Loucy (cell line): ENCODE results near the gene SEMG2.

Source experiments
- H2AFZ ChIP-seq: fragments of 200-600 bp; sonication (generic); 2 replicates; pipeline ENCODE4 v1.6.0; 2016; ENCODE audit warnings: antibody characterized with exemption, mild to moderate bottlenecking, low read length, moderate library complexity
- H3F3A ChIP-seq: fragments of 200-600 bp; 2 replicates; pipeline ENCODE4 v1.6.0; 2016; ENCODE audit warnings: antibody characterized with exemption, low read depth, mild to moderate bottlenecking
- H3K27me3 ChIP-seq: fragments of 200-600 bp; sonication (generic); 2 replicates; pipeline ENCODE4 v1.6.1; 2014; ENCODE audit warnings: low read length, mild to moderate bottlenecking; ENCODE audit not compliant: insufficient read depth, poor library complexity, severe bottlenecking
- H3K36me3 ChIP-seq: fragments of 200-600 bp; sonication (generic); 2 replicates; pipeline ENCODE4 v1.6.1; 2016; ENCODE audit warnings: low read length; ENCODE audit not compliant: insufficient read depth
- H3K4me1 ChIP-seq: fragments of 200-600 bp; sonication (generic); 2 replicates; pipeline ENCODE4 v1.5.1; 2014; ENCODE audit warnings: low read length, mild to moderate bottlenecking; ENCODE audit not compliant: insufficient read depth, poor library complexity, severe bottlenecking
- H3K4me2 ChIP-seq: fragments of 200-600 bp; sonication (generic); 2 replicates; pipeline ENCODE4 v1.6.0; 2014; ENCODE audit warnings: antibody characterized with exemption, low read length, low read depth, mild to moderate bottlenecking; ENCODE audit not compliant: poor library complexity, severe bottlenecking
- H3K4me3 ChIP-seq: fragments of 200-600 bp; sonication (generic); 2 replicates; pipeline ENCODE4 v1.5.1; 2014; ENCODE audit warnings: low read length, mild to moderate bottlenecking, mixed read lengths; ENCODE audit not compliant: poor library complexity, severe bottlenecking
- H3K79me2 ChIP-seq: fragments of 200-600 bp; sonication (generic); 2 replicates; pipeline ENCODE4 v1.6.1; 2014; ENCODE audit warnings: low read length; ENCODE audit not compliant: insufficient read depth
- H3K9ac ChIP-seq: fragments of 200-600 bp; sonication (generic); 2 replicates; pipeline ENCODE4 v1.6.0; 2014; ENCODE audit warnings: mild to moderate bottlenecking, low read depth, low read length, moderate library complexity; ENCODE audit not compliant: poor library complexity, severe bottlenecking
- H3K9me2 ChIP-seq: fragments of 200-600 bp; sonication (generic); replicated peaks from 2 replicates; pipeline ENCODE4 v1.6.1; 2016; ENCODE audit warnings: low read depth, low read length, mixed read lengths
- H3K9me3 ChIP-seq: fragments of 200-600 bp; sonication (generic); 2 replicates; pipeline ENCODE4 v1.6.1; 2014; ENCODE audit warnings: mild to moderate bottlenecking, antibody characterized with exemption, low read length, low read depth; ENCODE audit not compliant: insufficient read depth
- H4K20me1 ChIP-seq: fragments of 200-600 bp; sonication (generic); 2 replicates; pipeline ENCODE4 v1.6.0; 2014; ENCODE audit warnings: antibody characterized with exemption, low read length, mild to moderate bottlenecking; ENCODE audit not compliant: insufficient read depth, poor library complexity, severe bottlenecking
- CTCF ChIP-seq: fragments of 200-600 bp; sonication (generic); conservative IDR thresholded peaks from 2 replicates; pipeline ENCODE4 v1.5.1; 2014; ENCODE audit warnings: mild to moderate bottlenecking, antibody characterized with exemption, low read length
- EZH2phosphoT487 ChIP-seq: fragments of 200-600 bp; IDR thresholded peaks from 2 replicates; pipeline ENCODE4 v1.6.1; 2018; ENCODE audit warnings: antibody characterized with exemption, mild to moderate bottlenecking, moderate library complexity, borderline replicate concordance

The SEMG2 gene

GRCh38 chr20:45218124-45218523 lies 3.0 kb upstream of the SEMG2 start:
- TF ChIP-seq CTCF (no peak), EZH2phosphoT487 (no peak)
- Histone ChIP-seq H4K20me1 (no peaks in the 10 kb centered on the region), H3K79me2 (no peaks in the 10 kb centered on the region), H3K27me3 (peaks cover 5% of the 10 kb centered on the region), H2AFZ (no peak overlapping the region), H3F3A (no peaks in the 10 kb centered on the region), H3K4me3 (no peak overlapping the region), H3K9me2 (no peaks in the 10 kb centered on the region), H3K36me3 (no peaks in the 10 kb centered on the region), H3K4me2 (no peak overlapping the region), H3K9me3 (no peaks in the 10 kb centered on the region), H3K9ac (no peak overlapping the region), H3K4me1 (no peaks in the 10 kb centered on the region)

- Histone ChIP-seq H3K27me3 (peaks cover 5% of the 10 kb centered on the region), H3K9me2 (no peaks in the 10 kb centered on the region), H2AFZ (no peak overlapping the region), H3F3A (no peaks in the 10 kb centered on the region), H3K9me3 (no peaks in the 10 kb centered on the region), H3K36me3 (no peaks in the 10 kb centered on the region), H3K79me2 (no peaks in the 10 kb centered on the region), H3K4me1 (no peaks in the 10 kb centered on the region), H4K20me1 (no peaks in the 10 kb centered on the region), H3K4me2 (no peak overlapping the region), H3K9ac (no peak overlapping the region), H3K4me3 (no peak overlapping the region)
- TF ChIP-seq EZH2phosphoT487 (no peak), CTCF (no peak)
Measured at GRCh38 chr20:45218636-45219035, 2.5 kb upstream of the SEMG2 start.

DNA sequence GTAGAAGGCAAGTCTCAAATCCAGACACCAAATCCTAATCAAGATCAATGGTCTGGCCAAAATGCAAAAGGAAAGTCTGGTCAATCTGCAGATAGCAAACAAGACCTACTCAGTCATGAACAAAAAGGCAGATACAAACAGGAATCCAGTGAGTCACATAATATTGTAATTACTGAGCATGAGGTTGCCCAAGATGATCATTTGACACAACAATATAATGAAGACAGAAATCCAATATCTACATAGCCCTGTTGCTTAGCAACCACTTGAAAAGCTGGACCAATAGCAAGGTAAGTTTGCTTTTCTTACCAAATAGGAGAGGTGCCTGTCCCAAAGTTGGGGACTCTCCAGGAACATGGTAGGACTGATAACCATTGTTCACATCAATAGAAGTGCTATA lies 2.0 kb downstream of the SEMG2 start:
- Histone ChIP-seq H3K27me3 (peaks cover 21% of the 10 kb centered on the region), H3K79me2 (no peaks in the 10 kb centered on the region), H2AFZ (no peak overlapping the region), H3K9me2 (no peaks in the 10 kb centered on the region), H3K4me1 (no peaks in the 10 kb centered on the region), H3F3A (no peaks in the 10 kb centered on the region), H3K4me2 (no peak overlapping the region), H3K4me3 (no peak overlapping the region), H3K9me3 (no peaks in the 10 kb centered on the region), H3K36me3 (no peaks in the 10 kb centered on the region), H4K20me1 (no peaks in the 10 kb centered on the region), H3K9ac (no peak overlapping the region)
- no peak for TF ChIP-seq CTCF
- TF ChIP-seq EZH2phosphoT487, result no peak
